Neural cell (in vitro differentiated cells): ENCODE data around the gene COL18A1. TPM values are rescaled to one million over a fixed set of nuclear protein-coding genes. Genes with fewer than 3 reads are reported as not detected.

Experiments used
- H2AFZ ChIP-seq: fragments of 200-600, 300-800 bp; sonication (generic), shearing (Covaris generic); 2 replicates; pipeline ENCODE4 v1.6.0; 2014; ENCODE audit warnings: low read depth, mild to moderate bottlenecking, antibody characterized with exemption, low read length, moderate library complexity
- H3F3A ChIP-seq: fragments of 200-600 bp; shearing (Covaris generic); 2 replicates; pipeline ENCODE4 v1.6.1; 2016; ENCODE audit warnings: mild to moderate bottlenecking, moderate library complexity, mixed read lengths, antibody characterized with exemption, low read length; ENCODE audit not compliant: insufficient read depth, poor library complexity, severe bottlenecking
- H3K27ac ChIP-seq: fragments of 200-600, 300-800 bp; sonication (generic), shearing (Covaris generic); 2 replicates; pipeline ENCODE4 v1.5.1; 2014; ENCODE audit warnings: mild to moderate bottlenecking, low read length, moderate library complexity
- H3K27me3 ChIP-seq: fragments of 300-800, 200-600 bp; sonication (generic), shearing (Covaris generic); 2 replicates; pipeline ENCODE4 v1.6.0; 2014; ENCODE audit warnings: mild to moderate bottlenecking, low read depth, low read length, moderate library complexity; ENCODE audit not compliant: insufficient read depth
- H3K36me3 ChIP-seq: fragments of 300-800, 200-600 bp; sonication (generic), shearing (Covaris generic); 2 replicates; pipeline ENCODE4 v1.5.1; 2014; ENCODE audit warnings: mild to moderate bottlenecking, antibody characterized with exemption, low read length, moderate library complexity; ENCODE audit not compliant: insufficient read depth
- H3K4me2 ChIP-seq: fragments of 300-800, 200-600 bp; sonication (generic), shearing (Covaris generic); 2 replicates; pipeline ENCODE4 v1.6.0; 2014; ENCODE audit warnings: mild to moderate bottlenecking, low read length
- H3K4me3 ChIP-seq: fragments of 300-800, 200-600 bp; sonication (generic), shearing (Covaris generic); 2 replicates; pipeline ENCODE4 v1.5.1; 2014; ENCODE audit warnings: mild to moderate bottlenecking, low read length, moderate library complexity
- H3K79me2 ChIP-seq: fragments of 200-600 bp; shearing (Covaris generic); replicated peaks from 2 replicates; pipeline ENCODE4 v1.6.0; 2014; ENCODE audit warnings: mild to moderate bottlenecking, low read length, moderate library complexity; ENCODE audit not compliant: insufficient read depth
- H3K9ac ChIP-seq: fragments of 300-800, 200-600 bp; sonication (generic), shearing (Covaris generic); 2 replicates; pipeline ENCODE4 v1.6.1; 2016; ENCODE audit warnings: mild to moderate bottlenecking, low read length, mixed read lengths
- H3K9me2 ChIP-seq: fragments of 200-600 bp; shearing (Covaris generic); 2 replicates; pipeline ENCODE4 v1.6.1; 2016; ENCODE audit warnings: mild to moderate bottlenecking, low read length, mixed read lengths; ENCODE audit not compliant: insufficient read depth
- H3K9me3 ChIP-seq: fragments of 200-600, 300-800 bp; sonication (generic), shearing (Covaris generic); 2 replicates; pipeline ENCODE4 v1.6.1; 2016; ENCODE audit warnings: mild to moderate bottlenecking, mixed run types, low read length, moderate library complexity, mixed read lengths
- H4K20me1 ChIP-seq: fragments of 200-600 bp; shearing (Covaris generic); 2 replicates; pipeline ENCODE4 v1.6.1; 2016; ENCODE audit warnings: mild to moderate bottlenecking, mixed run types; ENCODE audit not compliant: insufficient read depth
- EP300 ChIP-seq: fragments of 450-650 bp; conservative IDR thresholded peaks from 2 replicates; pipeline ENCODE4 v1.6.1; 2014; ENCODE audit warnings: antibody characterized with exemption, mild to moderate bottlenecking, moderate library complexity; ENCODE audit not compliant: poor library complexity, severe bottlenecking
- EZH2 ChIP-seq: fragments of 200-600, 300-800 bp; shearing (Covaris generic), sonication (generic); IDR thresholded peaks from 2 replicates; pipeline ENCODE4 v1.6.1; 2014; ENCODE audit warnings: antibody characterized with exemption, low read length, borderline replicate concordance, mild to moderate bottlenecking; ENCODE audit not compliant: insufficient read depth, poor library complexity, severe bottlenecking
- MXI1 ChIP-seq: fragments of 450-650 bp; conservative IDR thresholded peaks from 2 replicates; pipeline ENCODE4 v1.6.1; 2014; ENCODE audit warnings: antibody characterized with exemption, mild to moderate bottlenecking; ENCODE audit not compliant: poor library complexity, severe bottlenecking
- POLR2AphosphoS5 ChIP-seq: IDR thresholded peaks from 2 replicates; pipeline ENCODE4 v1.6.1; 2012
- RAD21 ChIP-seq: fragments of 450-650 bp; conservative IDR thresholded peaks from 2 replicates; pipeline ENCODE4 v1.6.1; 2014; ENCODE audit warnings: antibody characterized with exemption, mild to moderate bottlenecking, moderate library complexity
- SMC3 ChIP-seq: fragments of 450-650 bp; conservative IDR thresholded peaks from 2 replicates; pipeline ENCODE4 v1.6.1; 2014; ENCODE audit warnings: antibody characterized with exemption, mild to moderate bottlenecking, moderate library complexity; ENCODE audit not compliant: poor library complexity
- TAF1 ChIP-seq: IDR thresholded peaks from 2 replicates; pipeline ENCODE4 v1.6.1; 2012; ENCODE audit warnings: low read depth
- polyA plus RNA-seq: library from polyadenylated mRNA; depleted of rRNA; stranded (reverse); fragments of >200 nt; gene quantifications from 2 replicates; pipeline ENCODE4 v1.2.3, GENCODE V29; 2014
- TF ChIP-seq, protein P1 (sequence below): IDR thresholded peaks from 2 replicates; pipeline ENCODE4 v1.6.1; 2012; ENCODE audit warnings: borderline replicate concordance
- TF ChIP-seq, protein P2 (sequence below): fragments of 450-650 bp; IDR thresholded peaks from 2 replicates; pipeline ENCODE4 v1.5.1; 2014; ENCODE audit warnings: antibody characterized with exemption, mild to moderate bottlenecking, moderate library complexity; ENCODE audit not compliant: poor library complexity, severe bottlenecking

Gene COL18A1
- polyA plus RNA-seq, 1 donor from 2014 or later, result 2.5 TPM

- H3K9ac ChIP-seq, result no peak overlapping the region
- no peak for TF ChIP-seq TAF1
- TF ChIP-seq POLR2AphosphoS5, result no peak
- no peak for TF ChIP-seq EP300
- TF ChIP-seq SMC3, result no peak
- TF ChIP-seq EZH2, result no peak
- TF ChIP-seq, protein P1, sequence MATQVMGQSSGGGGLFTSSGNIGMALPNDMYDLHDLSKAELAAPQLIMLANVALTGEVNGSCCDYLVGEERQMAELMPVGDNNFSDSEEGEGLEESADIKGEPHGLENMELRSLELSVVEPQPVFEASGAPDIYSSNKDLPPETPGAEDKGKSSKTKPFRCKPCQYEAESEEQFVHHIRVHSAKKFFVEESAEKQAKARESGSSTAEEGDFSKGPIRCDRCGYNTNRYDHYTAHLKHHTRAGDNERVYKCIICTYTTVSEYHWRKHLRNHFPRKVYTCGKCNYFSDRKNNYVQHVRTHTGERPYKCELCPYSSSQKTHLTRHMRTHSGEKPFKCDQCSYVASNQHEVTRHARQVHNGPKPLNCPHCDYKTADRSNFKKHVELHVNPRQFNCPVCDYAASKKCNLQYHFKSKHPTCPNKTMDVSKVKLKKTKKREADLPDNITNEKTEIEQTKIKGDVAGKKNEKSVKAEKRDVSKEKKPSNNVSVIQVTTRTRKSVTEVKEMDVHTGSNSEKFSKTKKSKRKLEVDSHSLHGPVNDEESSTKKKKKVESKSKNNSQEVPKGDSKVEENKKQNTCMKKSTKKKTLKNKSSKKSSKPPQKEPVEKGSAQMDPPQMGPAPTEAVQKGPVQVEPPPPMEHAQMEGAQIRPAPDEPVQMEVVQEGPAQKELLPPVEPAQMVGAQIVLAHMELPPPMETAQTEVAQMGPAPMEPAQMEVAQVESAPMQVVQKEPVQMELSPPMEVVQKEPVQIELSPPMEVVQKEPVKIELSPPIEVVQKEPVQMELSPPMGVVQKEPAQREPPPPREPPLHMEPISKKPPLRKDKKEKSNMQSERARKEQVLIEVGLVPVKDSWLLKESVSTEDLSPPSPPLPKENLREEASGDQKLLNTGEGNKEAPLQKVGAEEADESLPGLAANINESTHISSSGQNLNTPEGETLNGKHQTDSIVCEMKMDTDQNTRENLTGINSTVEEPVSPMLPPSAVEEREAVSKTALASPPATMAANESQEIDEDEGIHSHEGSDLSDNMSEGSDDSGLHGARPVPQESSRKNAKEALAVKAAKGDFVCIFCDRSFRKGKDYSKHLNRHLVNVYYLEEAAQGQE, result no peak
- H3K4me3 ChIP-seq, result no peak overlapping the region
- H4K20me1 ChIP-seq, result no peaks in the 10 kb centered on the region
- H2AFZ ChIP-seq, result no peak overlapping the region
- H3K36me3 ChIP-seq, result no peaks in the 10 kb centered on the region
- no peak overlapping the region for H3K4me2 ChIP-seq
- no peaks in the 10 kb centered on the region for H3F3A ChIP-seq
- no peaks in the 10 kb centered on the region for H3K9me3 ChIP-seq
- no peak overlapping the region for H3K27ac ChIP-seq
- no peaks in the 10 kb centered on the region for H3K27me3 ChIP-seq
- no peaks in the 10 kb centered on the region for H3K9me2 ChIP-seq
- no peaks in the 10 kb centered on the region for H3K79me2 ChIP-seq
Observed at GRCh38 chr21:45452696-45453307, 47.8 kb downstream of the COL18A1 start.

- Histone ChIP-seq H3F3A (no peaks in the 10 kb centered on the region), H3K9me2 (no peaks in the 10 kb centered on the region), H3K9me3 (no peaks in the 10 kb centered on the region), H3K27ac (no peak overlapping the region), H3K4me2 (no peak overlapping the region), H4K20me1 (no peaks in the 10 kb centered on the region), H3K79me2 (no peaks in the 10 kb centered on the region), H2AFZ (no peak overlapping the region), H3K9ac (no peak overlapping the region), H3K27me3 (no peaks in the 10 kb centered on the region), H3K36me3 (no peaks in the 10 kb centered on the region), H3K4me3 (no peak overlapping the region)
- TF ChIP-seq, protein P2, sequence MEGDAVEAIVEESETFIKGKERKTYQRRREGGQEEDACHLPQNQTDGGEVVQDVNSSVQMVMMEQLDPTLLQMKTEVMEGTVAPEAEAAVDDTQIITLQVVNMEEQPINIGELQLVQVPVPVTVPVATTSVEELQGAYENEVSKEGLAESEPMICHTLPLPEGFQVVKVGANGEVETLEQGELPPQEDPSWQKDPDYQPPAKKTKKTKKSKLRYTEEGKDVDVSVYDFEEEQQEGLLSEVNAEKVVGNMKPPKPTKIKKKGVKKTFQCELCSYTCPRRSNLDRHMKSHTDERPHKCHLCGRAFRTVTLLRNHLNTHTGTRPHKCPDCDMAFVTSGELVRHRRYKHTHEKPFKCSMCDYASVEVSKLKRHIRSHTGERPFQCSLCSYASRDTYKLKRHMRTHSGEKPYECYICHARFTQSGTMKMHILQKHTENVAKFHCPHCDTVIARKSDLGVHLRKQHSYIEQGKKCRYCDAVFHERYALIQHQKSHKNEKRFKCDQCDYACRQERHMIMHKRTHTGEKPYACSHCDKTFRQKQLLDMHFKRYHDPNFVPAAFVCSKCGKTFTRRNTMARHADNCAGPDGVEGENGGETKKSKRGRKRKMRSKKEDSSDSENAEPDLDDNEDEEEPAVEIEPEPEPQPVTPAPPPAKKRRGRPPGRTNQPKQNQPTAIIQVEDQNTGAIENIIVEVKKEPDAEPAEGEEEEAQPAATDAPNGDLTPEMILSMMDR, result no peak
- TF ChIP-seq POLR2AphosphoS5 (no peak), RAD21 (no peak), EZH2 (no peak), MXI1 (no peak), SMC3 (no peak), TAF1 (no peak)
Observed at GRCh38 chr21:45453308-45453950, 48.5 kb downstream of the COL18A1 start.
